Caco-2 (cell line): Measurements from ENCODE around the gene SMARCB1. TPM values are rescaled to one million over a fixed set of nuclear protein-coding genes. Genes with fewer than 3 reads are reported as not detected.
A peak's percentile ranks its signal among the peaks of the same experiment; 100 is the strongest.

Experiments used
- BruUV-seq: library from RNA; stranded (reverse); fragments of 400-500 nt; replicated peaks from 2 replicates; lab custom pipeline; 2021; lab: Mats Ljungman, UMichigan
- CTCF ChIA-PET: fragments of 300-600 bp; sonication (Branson Sonifier 250); formaldehyde crosslinking; loops from one replicate; lab custom pipeline; 2022; ENCODE audit warnings: antibody characterized with exemption; lab: Charles Lee
- POLR2A ChIA-PET: fragments of 300-600 bp; sonication (Branson Sonifier 250); formaldehyde crosslinking; loops from one replicate; lab custom pipeline; 2022; ENCODE audit warnings: antibody characterized with exemption; lab: Charles Lee
- DNase-seq, 2 experiments: peaks; one replicate each; pipeline versions ENCODE4 v3.0.0 to v3.0.0-alpha.2; 2020 to 2022
- H3K27me3 ChIP-seq: replicated peaks from 2 replicates; pipeline ENCODE4 v1.6.0; 2011; ENCODE audit warnings: low read length; ENCODE audit not compliant: control insufficient read depth, insufficient read depth
- H3K36me3 ChIP-seq: 2 replicates; pipeline ENCODE4 v1.5.1; 2011; ENCODE audit warnings: low read length; ENCODE audit not compliant: control insufficient read depth, insufficient read depth
- H3K4me1 ChIP-seq: fragments of 250-450 bp; sonication (Bioruptor Pico); 2 replicates; pipeline ENCODE4 v1.5.1; 2020; ENCODE audit warnings: mild to moderate bottlenecking
- H3K4me3 ChIP-seq: 2 replicates; pipeline ENCODE4 v1.5.1; 2011; ENCODE audit warnings: low read depth, mild to moderate bottlenecking, control low read depth, low read length
- H3K9me3 ChIP-seq: fragments of 250-450 bp; sonication (Bioruptor Pico); 2 replicates; pipeline ENCODE4 v1.5.1; 2020; ENCODE audit warnings: mild to moderate bottlenecking, moderate library complexity
- H3K27ac Mint-ChIP-seq: one replicate; pipeline ENCODE4 v1.8.0; 2022; ENCODE audit warnings: mixed read lengths; ENCODE audit not compliant: unreplicated experiment
- H3K27me3 Mint-ChIP-seq: one replicate; pipeline ENCODE4 v1.8.0; 2022; ENCODE audit warnings: mixed read lengths; ENCODE audit not compliant: insufficient read depth, unreplicated experiment
- H3K36me3 Mint-ChIP-seq: one replicate; pipeline ENCODE4 v1.8.0; 2022; ENCODE audit warnings: mild to moderate bottlenecking, mixed read lengths; ENCODE audit not compliant: insufficient read depth, unreplicated experiment
- H3K4me1 Mint-ChIP-seq: one replicate; pipeline ENCODE4 v1.8.0; 2022; ENCODE audit warnings: low read depth, mixed read lengths; ENCODE audit not compliant: unreplicated experiment
- H3K4me3 Mint-ChIP-seq: one replicate; pipeline ENCODE4 v1.8.0; 2022; ENCODE audit warnings: mild to moderate bottlenecking, moderate library complexity, mixed read lengths; ENCODE audit not compliant: unreplicated experiment
- H3K9me3 Mint-ChIP-seq: one replicate; pipeline ENCODE4 v1.8.0; 2022; ENCODE audit warnings: mixed read lengths; ENCODE audit not compliant: unreplicated experiment
- intact Hi-C: fragments of 100-400 bp; cut with micrococcal nuclease; formaldehyde crosslinking; loops from one replicate; pipeline ENCODE4 v1.10.0; 2022; ENCODE audit not compliant: unreplicated experiment
- total RNA-seq: library from RNA; stranded (reverse); gene quantifications from 2 replicates; pipeline ENCODE4 v1.2.3, GENCODE V29; 2022
- TF ChIP-seq, protein P1 (sequence below), 2 experiments: fragments of 200-600 bp in 1 of 2; IDR thresholded peaks; 1 replicate in 1 of 2; 2 replicates in 1 of 2; pipeline versions ENCODE4 v1.5.1 to v1.8.0; 2011 to 2022; ENCODE audit warnings: antibody characterized with exemption in 1 of 2, control low read depth in 1 of 2, inconsistent platforms in 1 of 2, low read depth in 1 of 2, low read length in 1 of 2, mild to moderate bottlenecking in 1 of 2, moderate library complexity in 1 of 2; ENCODE audit not compliant: insufficient read depth in 1 of 2, severe bottlenecking in 1 of 2, unreplicated experiment in 1 of 2

SMARCB1 gene
- total RNA-seq, 1 experiment from 2014 or later = 157 TPM

GRCh38 chr22:23767673-23768548 is 18.9 kb upstream of the SMARCB1 start, which contains the start of gene CHCHD10:
TSS of gene CHCHD10 (minus strand) at chr22:23767972. CDS start at chr22:23767874, 98 bp downstream.
- no peaks in the 10 kb centered on the region for H3K27me3 ChIP-seq
- POLR2A ChIA-PET = interaction anchor here (0.7 to 1.9 kb wide), 3 partner anchors 17 to 89 kb away, joined by 4 to 20 read pairs (median 10); partner anchors contain the start of genes SLC2A11 and ZNF70
- peak within 1 kb of the TSS; percentile 78 for H3K27ac Mint-ChIP-seq
- H3K36me3 ChIP-seq = peaks cover 1% of the 10 kb centered on the region
- H3K9me3 Mint-ChIP-seq = no peaks in the 10 kb centered on the region
- peak; percentile 89 to 92 for DNase-seq
- H3K9me3 ChIP-seq = no peaks in the 10 kb centered on the region
- H3K4me1 ChIP-seq = peaks cover 22% of the 10 kb centered on the region
- CTCF ChIA-PET = interaction anchor here (0.7 to 1.1 kb wide), 5 partner anchors 10 to 90 kb away, joined by 3 to 4 read pairs (median 3); partner anchors contain the start of genes SLC2A11 and ZNF70
- peak within 1 kb of the TSS; percentile 87 for H3K4me3 Mint-ChIP-seq
- BruUV-seq = TSS peak; percentile 75
- peaks cover 11% of the 10 kb centered on the region for H3K36me3 Mint-ChIP-seq
- peak within 1 kb of the TSS; percentile 75 for H3K4me3 ChIP-seq
- intact Hi-C loops = loop anchor here (1.0 kb wide), 1 partner anchor 19 kb away; no protein-coding TSS in a partner anchor
- H3K4me1 Mint-ChIP-seq = no peaks in the 10 kb centered on the region
- TF ChIP-seq, protein P1, sequence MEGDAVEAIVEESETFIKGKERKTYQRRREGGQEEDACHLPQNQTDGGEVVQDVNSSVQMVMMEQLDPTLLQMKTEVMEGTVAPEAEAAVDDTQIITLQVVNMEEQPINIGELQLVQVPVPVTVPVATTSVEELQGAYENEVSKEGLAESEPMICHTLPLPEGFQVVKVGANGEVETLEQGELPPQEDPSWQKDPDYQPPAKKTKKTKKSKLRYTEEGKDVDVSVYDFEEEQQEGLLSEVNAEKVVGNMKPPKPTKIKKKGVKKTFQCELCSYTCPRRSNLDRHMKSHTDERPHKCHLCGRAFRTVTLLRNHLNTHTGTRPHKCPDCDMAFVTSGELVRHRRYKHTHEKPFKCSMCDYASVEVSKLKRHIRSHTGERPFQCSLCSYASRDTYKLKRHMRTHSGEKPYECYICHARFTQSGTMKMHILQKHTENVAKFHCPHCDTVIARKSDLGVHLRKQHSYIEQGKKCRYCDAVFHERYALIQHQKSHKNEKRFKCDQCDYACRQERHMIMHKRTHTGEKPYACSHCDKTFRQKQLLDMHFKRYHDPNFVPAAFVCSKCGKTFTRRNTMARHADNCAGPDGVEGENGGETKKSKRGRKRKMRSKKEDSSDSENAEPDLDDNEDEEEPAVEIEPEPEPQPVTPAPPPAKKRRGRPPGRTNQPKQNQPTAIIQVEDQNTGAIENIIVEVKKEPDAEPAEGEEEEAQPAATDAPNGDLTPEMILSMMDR (IDR thresholded peaks at IDR 0.05; ENCODE audit: insufficient read depth in 1 of 2, low read depth in 1 of 2, low read length in 1 of 2, severe bottlenecking in 1 of 2, unreplicated experiment in 1 of 2) = peak; percentile 83 to 84
- no peaks in the 10 kb centered on the region for H3K27me3 Mint-ChIP-seq

DNA sequence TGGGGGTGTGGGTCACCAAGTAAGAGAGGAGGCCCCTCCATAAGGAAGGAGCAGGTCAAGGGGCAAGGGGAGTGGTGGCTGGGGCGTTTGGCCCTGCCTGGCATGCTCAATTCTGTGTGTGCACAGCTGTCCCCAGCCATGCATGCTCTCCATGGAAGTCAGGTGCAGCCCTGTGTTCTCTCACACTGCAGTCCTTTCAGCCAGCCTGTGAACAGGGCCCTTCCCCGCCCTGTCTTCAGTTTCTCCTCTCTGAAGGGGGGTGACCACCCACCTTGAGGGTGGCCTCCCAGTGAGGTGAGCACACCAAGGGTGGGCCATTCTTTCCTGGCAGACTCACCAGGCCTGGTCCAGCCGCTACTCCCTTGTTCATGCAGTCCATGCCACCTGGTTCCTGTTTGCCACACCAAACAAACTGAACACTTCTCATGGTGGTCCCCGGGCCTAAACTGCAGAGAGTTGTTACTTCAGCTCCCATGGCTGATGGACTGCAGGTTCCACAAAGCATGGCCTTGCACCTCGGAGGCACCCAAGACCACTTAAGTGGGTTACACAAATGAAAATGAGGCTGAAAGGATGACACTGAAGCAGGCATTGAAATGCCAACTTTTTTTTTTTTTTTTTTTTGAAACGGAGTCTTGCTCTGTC is 17.3 kb upstream of the SMARCB1 start:
- DNase-seq = no peak
- TF ChIP-seq, protein P1 (IDR thresholded peaks at IDR 0.05; ENCODE audit: insufficient read depth in 1 of 2, low read depth in 1 of 2, low read length in 1 of 2, severe bottlenecking in 1 of 2, unreplicated experiment in 1 of 2) = no peak
- Histone ChIP-seq H3K4me1 (peaks cover 35% of the 10 kb centered on the region), H3K9me3 (no peaks in the 10 kb centered on the region), H3K36me3 (peaks cover 1% of the 10 kb centered on the region), H3K4me3 (no peak overlapping the region), H3K27me3 (no peaks in the 10 kb centered on the region)
- POLR2A ChIA-PET = no interaction called here
- Mint-ChIP-seq H3K4me1 (peaks cover 12% of the 10 kb centered on the region), H3K27me3 (no peaks in the 10 kb centered on the region), H3K9me3 (no peaks in the 10 kb centered on the region), H3K4me3 (peak overlapping the region; percentile 87), H3K36me3 (peaks cover 15% of the 10 kb centered on the region), H3K27ac (no peak overlapping the region)
- CTCF ChIA-PET = interaction anchor here (0.8 kb wide), 1 partner anchor 16 kb away, joined by 4 read pairs; no protein-coding TSS in a partner anchor
- intact Hi-C loops = no loop called here
- no TSS peak for BruUV-seq

GRCh38 chr22:23772315-23772648 is 14.5 kb upstream of the SMARCB1 start:
- Mint-ChIP-seq H3K9me3 (no peaks in the 10 kb centered on the region), H3K27ac (no peak overlapping the region), H3K4me3 (peak overlapping the region; percentile 74), H3K4me1 (peaks cover 18% of the 10 kb centered on the region), H3K36me3 (peaks cover 8% of the 10 kb centered on the region), H3K27me3 (no peaks in the 10 kb centered on the region)
- Histone ChIP-seq H3K4me1 (peaks cover 38% of the 10 kb centered on the region), H3K9me3 (no peaks in the 10 kb centered on the region), H3K36me3 (no peaks in the 10 kb centered on the region), H3K27me3 (no peaks in the 10 kb centered on the region), H3K4me3 (peak overlapping the region; percentile 74)
- ChIA-PET CTCF (interaction anchor here (0.6 to 1.3 kb wide), 3 partner anchors 51 to 86 kb away, joined by 3 to 4 read pairs (median 3); partner anchors contain the start of gene SLC2A11), POLR2A (interaction anchor here (0.8 to 1.0 kb wide), 2 partner anchors 20 to 85 kb away, joined by 3 read pairs; partner anchors contain the start of gene SLC2A11)
- no TSS peak for BruUV-seq
- intact Hi-C loops = loop anchor here (2.0 kb wide), 1 partner anchor 15 kb away; the partner anchor contains the start of gene SMARCB1
- no peak for DNase-seq
- TF ChIP-seq, protein P1 (IDR thresholded peaks at IDR 0.05; ENCODE audit: insufficient read depth in 1 of 2, low read depth in 1 of 2, low read length in 1 of 2, severe bottlenecking in 1 of 2, unreplicated experiment in 1 of 2) = no peak
